ENCODE results near the gene ZNF729. TPM values are rescaled to one million over a fixed set of nuclear protein-coding genes. Genes with fewer than 3 reads are reported as not detected.
A peak's percentile ranks its signal among the peaks of the same experiment; 100 is the strongest.

ZNF729 gene
- total RNA-seq (2016; rRNA removed; fragmentation: Illumina TruSeq; extraction: Trizol) (not detected in 2 replicates), polyA plus RNA-seq (2011; rRNA removed) (not detected in 2 replicates), polyA minus RNA-seq (2011; rRNA and poly(A)+ RNA removed; ENCODE audit: low replicate concordance) (not detected in 2 replicates), Bru-seq, nascent RNA (percentile 3 among the genes with signal in this experiment), BruChase-seq, experiment 1, labeled RNA remaining after a 6-hour chase (not detected), BruChase-seq, experiment 2, labeled RNA remaining after a 2-hour chase (not detected)
- total RNA-seq (2016; cell fraction: cytosol; rRNA removed; fragmentation: Illumina TruSeq; extraction: Trizol; ENCODE audit: low read depth) = not detected in 2 replicates
- total RNA-seq (2016; cell fraction: insoluble cytoplasmic fraction; rRNA removed; fragmentation: Illumina TruSeq; extraction: Trizol) = not detected in 2 replicates
- not detected in 2 replicates for total RNA-seq (2016; cell fraction: membrane; rRNA removed; fragmentation: Illumina TruSeq; extraction: Trizol)
- not detected in 2 replicates for total RNA-seq (2016; cell fraction: nucleus; rRNA removed; fragmentation: Illumina TruSeq; extraction: Trizol)
- polyA plus RNA-seq (2011; cell fraction: cytosol; rRNA removed) = not detected in 2 replicates
- polyA plus RNA-seq (2011; cell fraction: nucleus; rRNA removed) = not detected in 2 replicates
- polyA plus RNA-seq (2012) = not detected in 2 replicates
- not detected in 2 replicates for polyA plus RNA-seq (2016; cell fraction: cytosol; fragmentation: Illumina TruSeq; extraction: Trizol; ENCODE audit: low read depth)
- not detected in 2 replicates for polyA plus RNA-seq (2016; cell fraction: insoluble cytoplasmic fraction; fragmentation: Illumina TruSeq; extraction: Trizol; ENCODE audit: low read depth)
- not detected in 2 replicates for polyA plus RNA-seq (2016; cell fraction: membrane; fragmentation: Illumina TruSeq; extraction: Trizol; ENCODE audit: low read depth)
- polyA plus RNA-seq (2016; cell fraction: nucleus; fragmentation: Illumina TruSeq; extraction: Trizol; ENCODE audit: insufficient read depth, low read depth) = not detected in 2 replicates
- not detected in 2 replicates for polyA minus RNA-seq (2011; cell fraction: cytosol; rRNA and poly(A)+ RNA removed)
- polyA minus RNA-seq (2011; cell fraction: nucleus; rRNA and poly(A)+ RNA removed) = not detected in 2 replicates
- long read RNA-seq, experiment 1 = 0 reads
- long read RNA-seq, experiment 2 = 0 reads

- POLR2A ChIA-PET = no interaction called here
- CTCF ChIA-PET (ENCODE audit: low intra/inter-chr PET ratio, low total read pairs) = no interaction called here
- DNase-seq (ENCODE audit: low spot score) (no peak), FAIRE-seq (no peak), ATAC-seq (no peak)
- Histone ChIP-seq H3K4me2 (ENCODE audit: low read depth, low read length) (no peak within 1 kb of the TSS), H3K79me2 (ENCODE audit: insufficient read depth, low read length) (no peaks in the 10 kb centered on the region), H3K36me3 (replicated peaks in 1 of 2; ENCODE audit: control insufficient read depth in 1 of 2, insufficient read depth in 2 of 2, low read length in 2 of 2) (no peaks in the 10 kb centered on the region), H3K9me3 (ENCODE audit: low read length) (peaks cover 80% of the 10 kb centered on the region), H3K27ac (ENCODE audit: extremely low read length, insufficient read depth, low read length) (no peak within 1 kb of the TSS), H3K4me3 (replicated peaks in 1 of 3; ENCODE audit: insufficient read depth in 1 of 3, low read depth in 2 of 3, low read length in 3 of 3) (no peak within 1 kb of the TSS), H3K27me3 (ENCODE audit: control insufficient read depth in 1 of 2, insufficient read depth in 2 of 2, low read length in 2 of 2) (no peaks in the 10 kb centered on the region), H2AFZ (ENCODE audit: low read length) (no peak within 1 kb of the TSS), H3K9ac (ENCODE audit: insufficient read depth, low read depth, low read length) (no peak within 1 kb of the TSS), H4K20me1 (ENCODE audit: insufficient read depth, low read length) (no peaks in the 10 kb centered on the region), H3K4me1 (ENCODE audit: insufficient read depth, low read length) (no peaks in the 10 kb centered on the region)
- TF ChIP-seq TOE1 (CRISPR knock-in tag; IDR thresholded peaks at IDR 0.05) (no peak), DNMT1 (CRISPR knock-in tag; IDR thresholded peaks at IDR 0.05) (no peak), SMYD3 (CRISPR knock-in tag; IDR thresholded peaks at IDR 0.05) (no peak), ZNF781 (CRISPR knock-in tag; IDR thresholded peaks at IDR 0.05; ENCODE audit: borderline replicate concordance, not compliant biosample characterization) (no peak)
- TF ChIP-seq, protein P1, sequence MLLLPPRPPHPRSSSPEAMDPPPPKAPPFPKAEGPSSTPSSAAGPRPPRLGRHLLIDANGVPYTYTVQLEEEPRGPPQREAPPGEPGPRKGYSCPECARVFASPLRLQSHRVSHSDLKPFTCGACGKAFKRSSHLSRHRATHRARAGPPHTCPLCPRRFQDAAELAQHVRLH (CRISPR knock-in tag; IDR thresholded peaks at IDR 0.05; ENCODE audit: borderline replicate concordance, low read depth) = no peak
- TF ChIP-seq, protein P2, sequence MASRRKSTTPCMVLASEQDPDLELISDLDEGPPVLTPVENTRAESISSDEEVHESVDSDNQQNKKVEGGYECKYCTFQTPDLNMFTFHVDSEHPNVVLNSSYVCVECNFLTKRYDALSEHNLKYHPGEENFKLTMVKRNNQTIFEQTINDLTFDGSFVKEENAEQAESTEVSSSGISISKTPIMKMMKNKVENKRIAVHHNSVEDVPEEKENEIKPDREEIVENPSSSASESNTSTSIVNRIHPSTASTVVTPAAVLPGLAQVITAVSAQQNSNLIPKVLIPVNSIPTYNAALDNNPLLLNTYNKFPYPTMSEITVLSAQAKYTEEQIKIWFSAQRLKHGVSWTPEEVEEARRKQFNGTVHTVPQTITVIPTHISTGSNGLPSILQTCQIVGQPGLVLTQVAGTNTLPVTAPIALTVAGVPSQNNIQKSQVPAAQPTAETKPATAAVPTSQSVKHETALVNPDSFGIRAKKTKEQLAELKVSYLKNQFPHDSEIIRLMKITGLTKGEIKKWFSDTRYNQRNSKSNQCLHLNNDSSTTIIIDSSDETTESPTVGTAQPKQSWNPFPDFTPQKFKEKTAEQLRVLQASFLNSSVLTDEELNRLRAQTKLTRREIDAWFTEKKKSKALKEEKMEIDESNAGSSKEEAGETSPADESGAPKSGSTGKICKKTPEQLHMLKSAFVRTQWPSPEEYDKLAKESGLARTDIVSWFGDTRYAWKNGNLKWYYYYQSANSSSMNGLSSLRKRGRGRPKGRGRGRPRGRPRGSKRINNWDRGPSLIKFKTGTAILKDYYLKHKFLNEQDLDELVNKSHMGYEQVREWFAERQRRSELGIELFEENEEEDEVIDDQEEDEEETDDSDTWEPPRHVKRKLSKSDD (CRISPR knock-in tag; IDR thresholded peaks at IDR 0.05; ENCODE audit: low read depth) = no peak
- in situ Hi-C loops (cut with HindIII; ENCODE audit: extremely low pct_ligation_motif_present, low pct_unique_long_range_greater_than_20kb) = no loop called here
- WGBS (ENCODE audit: low lambda C conversion rate) = 36% methylated on average over 26 of the region's 32 CpGs
- no TSS peak for BruUV-seq (replicated peaks)
- intact Hi-C loops (cut with micrococcal nuclease; ENCODE audit: unreplicated experiment) = no loop called here
These were observed at the start of gene ZNF729 for GRCh38 chr19:22286151-22286810. ZNF729 (plus strand) TSS chr19:22286441; CDS start chr19:22286526, 85 bp downstream.

Measured in HepG2 (cell line).